BJ (cell line): ENCODE data around the gene CA10. TPM values are rescaled to one million over a fixed set of nuclear protein-coding genes. Genes with fewer than 3 reads are reported as not detected.

ENCODE experiments used
- CTCF ChIA-PET: fragments of 350-600 bp; formaldehyde crosslinking; extraction: SDS; loops from one replicate; lab custom pipeline; 2021; ENCODE audit warnings: antibody characterized with exemption, inconsistent platforms; lab: Yijun Ruan, JAX
- POLR2A ChIA-PET: fragments of 300-600 bp; sonication (Branson Sonifier 250); formaldehyde crosslinking; extraction: SDS; loops from one replicate; lab custom pipeline; 2021; ENCODE audit warnings: antibody characterized with exemption; lab: Charles Lee
- DNase-seq: peaks from one replicate; pipeline ENCODE4 v3.0.0-alpha.2; 2011; ENCODE audit warnings: low read depth
- H3K27me3 ChIP-seq: 2 replicates; pipeline ENCODE4 v1.6.0; 2011; ENCODE audit warnings: low read length; ENCODE audit not compliant: control insufficient read depth, insufficient read depth
- H3K36me3 ChIP-seq: 2 replicates; pipeline ENCODE4 v1.5.1; 2011; ENCODE audit warnings: low read length; ENCODE audit not compliant: control insufficient read depth, insufficient read depth
- H3K4me3 ChIP-seq: 2 replicates; pipeline ENCODE4 v1.5.1; 2011; ENCODE audit warnings: low read depth, mild to moderate bottlenecking, control low read depth, low read length
- polyA plus RNA-seq: library from polyadenylated mRNA; depleted of rRNA; stranded (reverse); fragments of >200 nt; gene quantifications from 2 replicates; pipeline ENCODE4 v1.2.3, GENCODE V29; 2011
- TF ChIP-seq, protein P1 (sequence below): IDR thresholded peaks from 2 replicates; pipeline ENCODE4 v1.5.1; 2011; ENCODE audit warnings: low read depth, mild to moderate bottlenecking, control low read depth, inconsistent platforms, low read length, moderate library complexity; ENCODE audit not compliant: insufficient read depth

The CA10 gene
- polyA plus RNA-seq, 1 experiment: not detected

DNA sequence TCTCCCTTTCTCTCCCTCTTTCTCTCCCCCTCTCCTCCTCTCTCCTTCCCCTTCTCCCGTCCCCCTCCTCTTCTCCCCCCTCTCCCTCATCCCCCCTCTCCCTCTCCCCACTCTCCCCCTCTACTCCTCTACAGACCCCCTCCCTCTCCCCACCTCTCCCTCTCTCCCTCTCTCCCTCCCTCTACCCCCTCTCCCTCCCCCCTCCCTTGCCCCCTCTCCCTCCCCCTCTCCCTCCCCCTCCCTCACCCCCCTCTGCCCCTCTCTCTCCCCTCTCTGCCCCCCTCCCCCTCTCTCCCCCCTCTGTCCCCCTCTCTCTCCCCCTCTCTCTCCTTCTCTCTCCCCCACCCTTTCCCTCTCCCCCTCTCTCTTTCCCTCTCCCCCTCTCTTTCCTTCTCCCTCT, 545.3 kb downstream of the CA10 start:
- DNase-seq: no peak
- CTCF ChIA-PET: no interaction called here
- TF ChIP-seq, protein P1, sequence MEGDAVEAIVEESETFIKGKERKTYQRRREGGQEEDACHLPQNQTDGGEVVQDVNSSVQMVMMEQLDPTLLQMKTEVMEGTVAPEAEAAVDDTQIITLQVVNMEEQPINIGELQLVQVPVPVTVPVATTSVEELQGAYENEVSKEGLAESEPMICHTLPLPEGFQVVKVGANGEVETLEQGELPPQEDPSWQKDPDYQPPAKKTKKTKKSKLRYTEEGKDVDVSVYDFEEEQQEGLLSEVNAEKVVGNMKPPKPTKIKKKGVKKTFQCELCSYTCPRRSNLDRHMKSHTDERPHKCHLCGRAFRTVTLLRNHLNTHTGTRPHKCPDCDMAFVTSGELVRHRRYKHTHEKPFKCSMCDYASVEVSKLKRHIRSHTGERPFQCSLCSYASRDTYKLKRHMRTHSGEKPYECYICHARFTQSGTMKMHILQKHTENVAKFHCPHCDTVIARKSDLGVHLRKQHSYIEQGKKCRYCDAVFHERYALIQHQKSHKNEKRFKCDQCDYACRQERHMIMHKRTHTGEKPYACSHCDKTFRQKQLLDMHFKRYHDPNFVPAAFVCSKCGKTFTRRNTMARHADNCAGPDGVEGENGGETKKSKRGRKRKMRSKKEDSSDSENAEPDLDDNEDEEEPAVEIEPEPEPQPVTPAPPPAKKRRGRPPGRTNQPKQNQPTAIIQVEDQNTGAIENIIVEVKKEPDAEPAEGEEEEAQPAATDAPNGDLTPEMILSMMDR: no peak
- Histone ChIP-seq H3K27me3 (no peaks in the 10 kb centered on the region), H3K36me3 (no peaks in the 10 kb centered on the region), H3K4me3 (no peak overlapping the region)
- POLR2A ChIA-PET: no interaction called here

DNA sequence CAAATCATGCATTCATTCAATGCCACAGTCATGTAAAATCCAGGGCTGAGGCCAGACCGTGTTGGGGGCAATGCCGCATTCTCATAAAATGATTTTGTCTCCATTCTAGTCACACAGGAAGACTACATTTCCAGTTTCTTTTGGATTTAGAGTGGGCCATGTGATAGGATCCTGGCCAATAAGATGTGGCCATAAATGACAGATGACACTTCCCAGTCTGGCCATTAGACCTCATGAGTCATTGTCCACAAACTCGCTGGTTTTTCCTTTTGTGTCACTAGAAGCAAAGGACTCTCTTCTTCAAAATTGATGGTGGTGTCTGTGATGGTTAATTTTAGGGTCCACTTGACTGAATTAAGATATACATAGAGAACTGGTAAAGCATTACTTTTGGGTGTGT, 545.8 kb downstream of the CA10 start:
- TF ChIP-seq, protein P1: no peak
- no peaks in the 10 kb centered on the region for H3K36me3 ChIP-seq
- no peaks in the 10 kb centered on the region for H3K27me3 ChIP-seq
- DNase-seq: no peak
- ChIA-PET CTCF (no interaction called here), POLR2A (no interaction called here)
- H3K4me3 ChIP-seq: no peak overlapping the region

DNA sequence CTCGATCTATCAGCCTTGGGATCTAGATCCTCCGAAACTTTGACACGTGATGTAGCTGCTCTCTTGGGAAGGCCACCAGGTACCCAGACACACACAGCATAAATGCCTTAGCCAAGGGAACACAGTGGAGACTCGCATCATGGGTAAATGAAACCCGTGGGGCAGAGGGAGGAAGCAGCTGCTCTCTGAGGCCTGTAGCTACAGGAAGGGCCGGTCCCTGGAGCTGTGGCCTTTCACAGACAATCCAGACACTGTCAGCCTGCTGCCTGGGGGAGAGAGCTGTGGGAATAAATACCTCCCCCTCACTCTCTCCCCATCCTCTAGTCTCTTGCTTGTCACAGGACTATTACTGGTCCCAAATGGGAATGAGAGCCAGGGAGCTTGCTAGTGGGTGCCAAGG, 546.9 kb downstream of the CA10 start:
- TF ChIP-seq, protein P1: no peak
- CTCF ChIA-PET: no interaction called here
- Histone ChIP-seq H3K36me3 (no peaks in the 10 kb centered on the region), H3K4me3 (no peak overlapping the region), H3K27me3 (no peaks in the 10 kb centered on the region)
- no peak for DNase-seq
- POLR2A ChIA-PET: no interaction called here

DNA sequence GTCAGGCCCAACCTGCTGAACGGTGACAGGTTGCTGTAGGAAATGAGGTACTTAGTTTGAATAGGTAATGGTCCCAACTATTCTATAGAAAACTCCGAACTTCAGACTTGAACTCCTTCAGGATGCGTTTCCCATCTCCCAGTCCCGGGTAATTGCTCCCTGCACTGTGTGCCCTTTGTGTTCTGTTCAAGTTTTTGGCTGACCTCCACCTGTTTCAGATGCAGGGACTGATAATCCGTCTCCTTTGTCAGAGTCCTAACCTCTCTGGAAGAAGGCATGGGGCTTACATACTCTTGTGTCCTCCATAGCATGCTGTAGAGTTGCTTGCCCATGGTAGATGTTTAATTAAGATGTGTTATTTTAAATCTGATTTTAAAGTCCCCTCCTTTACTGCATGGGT, 547.7 kb downstream of the CA10 start:
- H3K4me3 ChIP-seq: no peak overlapping the region
- POLR2A ChIA-PET: no interaction called here
- no peak for DNase-seq
- no peaks in the 10 kb centered on the region for H3K27me3 ChIP-seq
- CTCF ChIA-PET: no interaction called here
- TF ChIP-seq, protein P1: no peak
- H3K36me3 ChIP-seq: no peaks in the 10 kb centered on the region

DNA sequence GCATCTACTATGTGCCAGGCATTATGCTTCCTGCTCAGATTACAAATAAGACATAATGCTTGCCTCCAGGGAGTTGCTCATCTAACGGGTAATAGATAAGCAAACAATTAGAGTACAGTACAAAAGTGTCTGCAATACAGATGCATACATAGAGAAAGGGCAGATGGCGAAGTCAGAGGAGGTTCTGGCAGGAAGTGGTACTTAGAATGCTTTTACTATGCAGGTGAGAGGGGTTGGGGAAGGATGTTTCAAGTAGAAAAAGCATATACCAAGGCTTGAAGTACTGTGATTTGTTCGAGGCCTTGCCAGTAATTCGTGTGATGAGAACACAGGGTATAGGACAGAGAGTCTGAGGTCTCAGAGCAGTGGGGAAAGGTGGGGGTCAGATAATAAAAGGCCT, 548.4 kb downstream of the CA10 start:
- CTCF ChIA-PET: no interaction called here
- Histone ChIP-seq H3K36me3 (no peaks in the 10 kb centered on the region), H3K4me3 (no peak overlapping the region), H3K27me3 (no peaks in the 10 kb centered on the region)
- POLR2A ChIA-PET: no interaction called here
- TF ChIP-seq, protein P1: no peak
- no peak for DNase-seq
